HepG2 (cell line): Measurements from ENCODE around the gene SGK1.

ENCODE experiments used
- ARNT ChIP-seq: fragments of 450-650 bp; IDR thresholded peaks from 2 replicates; pipeline ENCODE4 v1.6.1; 2017
- CTCF ChIP-seq: sonication (generic); formaldehyde crosslinking; IDR thresholded peaks from 2 replicates; pipeline ENCODE4 v1.5.0; 2020; ENCODE audit warnings: mild to moderate bottlenecking, missing genetic modification reagents, moderate library complexity
- EZH2 ChIP-seq: conservative IDR thresholded peaks from 2 replicates; pipeline ENCODE4 v1.6.1; 2012; ENCODE audit warnings: mild to moderate bottlenecking, low read depth, low read length, moderate library complexity
- JUNB ChIP-seq: sonication (generic); formaldehyde crosslinking; IDR thresholded peaks from 2 replicates; pipeline ENCODE4 v1.8.0; 2022; ENCODE audit warnings: missing genetic modification reagents, mild to moderate bottlenecking, borderline replicate concordance
- MTA3 ChIP-seq: sonication (generic); formaldehyde crosslinking; IDR thresholded peaks from 2 replicates; pipeline ENCODE4 v1.4.0; 2020; ENCODE audit warnings: missing genetic modification reagents
- POLR2A ChIP-seq, 2 experiments: IDR thresholded peaks; 2 replicates each; pipeline ENCODE4 v1.6.1; 2011; ENCODE audit warnings: low read depth in 2 of 2, low read length in 2 of 2, mild to moderate bottlenecking in 1 of 2, moderate library complexity in 1 of 2; ENCODE audit not compliant: insufficient read depth in 1 of 2
- RBAK ChIP-seq: sonication (generic); formaldehyde crosslinking; IDR thresholded peaks from 2 replicates; pipeline ENCODE4 v1.5.1; 2020; ENCODE audit warnings: mild to moderate bottlenecking, missing genetic modification reagents
- RFX5 ChIP-seq: IDR thresholded peaks from 2 replicates; pipeline ENCODE4 v1.6.1; 2011; ENCODE audit warnings: low read depth, low read length, improper control_type of control experiment
- RNF2 ChIP-seq: fragments of 450-650 bp; conservative IDR thresholded peaks from 2 replicates; pipeline ENCODE4 v1.6.1; 2016; ENCODE audit warnings: low read depth
- U2AF1 ChIP-seq: fragments of 200-400 bp; formaldehyde crosslinking; optimal IDR thresholded peaks from 2 replicates; pipeline ENCODE3; 2017; ENCODE audit warnings: mild to moderate bottlenecking, low read depth, low read length
- ZNF10 ChIP-seq: sonication (generic); formaldehyde crosslinking; IDR thresholded peaks from 2 replicates; pipeline ENCODE4 v1.4.0; 2020; ENCODE audit warnings: mild to moderate bottlenecking, low read depth, missing genetic modification reagents, borderline replicate concordance
- ZNF557 ChIP-seq: sonication (generic); formaldehyde crosslinking; IDR thresholded peaks from 2 replicates; pipeline ENCODE4 v1.4.0; 2020; ENCODE audit warnings: missing genetic modification reagents
- ZNF597 ChIP-seq: sonication (generic); formaldehyde crosslinking; IDR thresholded peaks from 2 replicates; pipeline ENCODE4 v1.5.0; 2020; ENCODE audit warnings: missing genetic modification reagents
- ZNF691 ChIP-seq: sonication (generic); formaldehyde crosslinking; IDR thresholded peaks from 2 replicates; pipeline ENCODE4 v1.4.0; 2020; ENCODE audit warnings: missing genetic modification reagents, low read depth, mild to moderate bottlenecking, borderline replicate concordance

- TF ChIP-seq CTCF (CRISPR knock-in tag) = no peak
- no peak for TF ChIP-seq U2AF1
- no peak for TF ChIP-seq ZNF597 (CRISPR knock-in tag)
- no peak for TF ChIP-seq EZH2
- TF ChIP-seq ZNF557 (CRISPR knock-in tag) = no peak
- no peak for TF ChIP-seq ZNF691 (CRISPR knock-in tag)
- no peak for TF ChIP-seq JUNB (CRISPR knock-in tag)
- no peak for TF ChIP-seq ARNT
- TF ChIP-seq RFX5 = no peak
- no peak for TF ChIP-seq POLR2A (IDR thresholded peaks at IDR 0.05; ENCODE audit: insufficient read depth in 1 of 2, low read depth in 2 of 2, low read length in 2 of 2)
- no peak for TF ChIP-seq RBAK (CRISPR knock-in tag)
- no peak for TF ChIP-seq ZNF10 (CRISPR knock-in tag)
- TF ChIP-seq RNF2 = no peak
- no peak for TF ChIP-seq MTA3
These were observed 14.0 kb downstream of the SGK1 start for GRCh38 chr6:134303891-134304290.
